KMS-11 (cell line): Measurements from ENCODE around the gene FAAP100.

ENCODE experiments used
- H2AFZ ChIP-seq: fragments of 200-600 bp; sonication (generic); 2 replicates; pipeline ENCODE4 v1.6.1; 2016; ENCODE audit warnings: antibody characterized with exemption, mixed run types, low read depth
- H3K27ac ChIP-seq: fragments of 200-600 bp; sonication (generic); 2 replicates; pipeline ENCODE4 v1.6.1; 2016; ENCODE audit warnings: mild to moderate bottlenecking, mixed run types
- H3K27me3 ChIP-seq: fragments of 200-600 bp; sonication (generic); 2 replicates; pipeline ENCODE4 v1.6.1; 2017; ENCODE audit warnings: mild to moderate bottlenecking, low read depth, mixed run types, moderate library complexity; ENCODE audit not compliant: insufficient read depth
- H3K36me3 ChIP-seq: fragments of 200-600 bp; sonication (generic); 2 replicates; pipeline ENCODE4 v1.6.1; 2017; ENCODE audit warnings: mild to moderate bottlenecking, mixed run types; ENCODE audit not compliant: insufficient read depth
- H3K4me1 ChIP-seq: fragments of 200-600 bp; sonication (generic); 2 replicates; pipeline ENCODE4 v1.6.1; 2016; ENCODE audit warnings: mild to moderate bottlenecking, low read depth, mixed run types; ENCODE audit not compliant: poor library complexity, severe bottlenecking
- H3K4me2 ChIP-seq: fragments of 200-600 bp; sonication (generic); 2 replicates; pipeline ENCODE4 v1.7.0; 2016; ENCODE audit warnings: mild to moderate bottlenecking, mixed run types
- H3K4me3 ChIP-seq: fragments of 200-600 bp; sonication (generic); IDR thresholded peaks from 2 replicates; pipeline ENCODE4 v1.6.1; 2017; ENCODE audit warnings: low read depth, low read length, mixed read lengths; ENCODE audit not compliant: insufficient read depth
- H3K79me2 ChIP-seq: fragments of 200-600 bp; sonication (generic); 2 replicates; pipeline ENCODE4 v1.6.1; 2016; ENCODE audit warnings: low read depth, mixed run types; ENCODE audit not compliant: insufficient read depth
- H3K9ac ChIP-seq: fragments of 200-600 bp; sonication (generic); 2 replicates; pipeline ENCODE4 v1.6.1; 2016; ENCODE audit warnings: mild to moderate bottlenecking, mixed run types
- H4K20me1 ChIP-seq: fragments of 200-600 bp; sonication (generic); 2 replicates; pipeline ENCODE4 v1.6.1; 2016; ENCODE audit warnings: mild to moderate bottlenecking, mixed run types; ENCODE audit not compliant: insufficient read depth
- TF ChIP-seq, protein P1 (sequence below): fragments of 200-600 bp; sonication (generic); conservative IDR thresholded peaks from 2 replicates; pipeline ENCODE4 v1.6.1; 2017; ENCODE audit warnings: low read depth, mild to moderate bottlenecking, antibody characterized with exemption, low read length, moderate library complexity, mixed read lengths

The FAAP100 gene

DNA sequence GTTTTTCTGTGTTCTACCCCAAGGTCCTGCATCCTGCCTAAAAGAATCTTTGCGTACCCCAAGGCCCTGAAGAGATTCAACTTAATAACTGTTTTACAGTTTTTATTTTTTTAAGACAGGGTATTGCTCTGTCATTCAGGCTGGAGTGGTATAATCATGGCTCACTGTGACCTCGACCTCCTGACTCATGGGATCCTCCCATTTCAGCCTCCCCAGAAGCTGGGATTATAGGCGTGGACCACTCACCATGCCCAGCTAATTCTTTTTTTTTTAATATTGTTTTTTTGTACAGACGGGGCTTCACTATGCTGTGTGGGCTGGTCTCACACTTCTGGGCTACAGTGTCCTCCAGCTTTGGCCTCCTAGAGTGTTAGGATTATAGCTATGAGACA is 9.3 kb upstream of the FAAP100 start:
- H3K27me3 ChIP-seq = no peaks in the 10 kb centered on the region
- no peaks in the 10 kb centered on the region for H4K20me1 ChIP-seq
- peaks cover 11% of the 10 kb centered on the region; the same call in 1 of the 2 replicates for H3K36me3 ChIP-seq
- no peak overlapping the region for H3K4me3 ChIP-seq
- H3K4me1 ChIP-seq = peaks cover 48% of the 10 kb centered on the region
- H3K9ac ChIP-seq = no peak overlapping the region
- no peak overlapping the region for H2AFZ ChIP-seq
- TF ChIP-seq, protein P1, sequence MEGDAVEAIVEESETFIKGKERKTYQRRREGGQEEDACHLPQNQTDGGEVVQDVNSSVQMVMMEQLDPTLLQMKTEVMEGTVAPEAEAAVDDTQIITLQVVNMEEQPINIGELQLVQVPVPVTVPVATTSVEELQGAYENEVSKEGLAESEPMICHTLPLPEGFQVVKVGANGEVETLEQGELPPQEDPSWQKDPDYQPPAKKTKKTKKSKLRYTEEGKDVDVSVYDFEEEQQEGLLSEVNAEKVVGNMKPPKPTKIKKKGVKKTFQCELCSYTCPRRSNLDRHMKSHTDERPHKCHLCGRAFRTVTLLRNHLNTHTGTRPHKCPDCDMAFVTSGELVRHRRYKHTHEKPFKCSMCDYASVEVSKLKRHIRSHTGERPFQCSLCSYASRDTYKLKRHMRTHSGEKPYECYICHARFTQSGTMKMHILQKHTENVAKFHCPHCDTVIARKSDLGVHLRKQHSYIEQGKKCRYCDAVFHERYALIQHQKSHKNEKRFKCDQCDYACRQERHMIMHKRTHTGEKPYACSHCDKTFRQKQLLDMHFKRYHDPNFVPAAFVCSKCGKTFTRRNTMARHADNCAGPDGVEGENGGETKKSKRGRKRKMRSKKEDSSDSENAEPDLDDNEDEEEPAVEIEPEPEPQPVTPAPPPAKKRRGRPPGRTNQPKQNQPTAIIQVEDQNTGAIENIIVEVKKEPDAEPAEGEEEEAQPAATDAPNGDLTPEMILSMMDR = no peak
- no peaks in the 10 kb centered on the region; the same call in 1 of the 2 replicates for H3K79me2 ChIP-seq
- no peak overlapping the region for H3K4me2 ChIP-seq
- H3K27ac ChIP-seq = no peak overlapping the region

DNA sequence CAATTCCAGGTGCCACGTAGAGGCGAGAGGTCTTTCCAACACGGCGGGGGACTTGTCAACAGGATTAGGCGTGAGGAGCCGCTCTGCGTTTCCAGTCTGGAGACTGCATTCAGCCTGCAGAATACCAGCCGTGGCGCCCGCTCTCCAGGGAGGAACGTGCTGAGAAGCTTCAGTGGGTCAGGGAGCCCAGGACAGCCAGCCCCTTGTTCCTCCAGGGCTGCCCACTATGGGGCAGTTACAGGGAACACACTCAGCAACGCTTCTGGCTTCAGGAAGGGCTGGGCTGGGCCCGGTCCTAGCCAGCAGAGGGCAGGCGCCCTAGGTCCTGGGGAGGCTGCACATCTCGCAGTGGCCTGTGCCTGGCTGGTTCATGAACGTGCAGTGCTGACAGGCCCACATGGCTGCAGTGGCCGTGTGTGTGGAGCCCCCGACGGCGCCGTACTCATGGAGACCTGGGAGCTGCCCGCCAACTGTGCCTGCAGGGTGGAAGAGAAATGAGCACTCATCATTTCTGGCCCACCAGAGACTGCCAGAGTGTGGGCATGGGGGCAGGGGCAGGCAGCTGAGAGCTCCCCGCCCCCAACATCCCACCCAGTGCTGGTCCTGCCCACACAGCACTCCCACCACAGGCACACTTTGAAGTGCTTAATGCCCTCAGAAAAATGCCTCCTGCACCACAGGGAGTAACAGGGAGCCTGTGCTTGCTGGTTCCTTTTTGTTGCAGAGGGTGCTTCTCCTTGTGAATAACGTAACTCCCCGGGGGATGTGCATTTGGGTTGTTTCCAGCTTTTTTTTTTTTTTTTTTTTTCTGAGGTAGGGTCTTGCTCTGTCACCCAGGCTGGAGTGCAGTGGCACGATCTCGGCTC is 7.0 kb upstream of the FAAP100 start:
- peaks cover 11% of the 10 kb centered on the region; the same call in 1 of the 2 replicates for H3K36me3 ChIP-seq
- H3K4me2 ChIP-seq = no peak overlapping the region
- no peak overlapping the region for H3K4me3 ChIP-seq
- no peaks in the 10 kb centered on the region for H4K20me1 ChIP-seq
- no peak overlapping the region for H2AFZ ChIP-seq
- TF ChIP-seq, protein P1 = no peak
- no peak overlapping the region for H3K27ac ChIP-seq
- H3K4me1 ChIP-seq = peaks cover 44% of the 10 kb centered on the region
- no peaks in the 10 kb centered on the region for H3K27me3 ChIP-seq
- H3K79me2 ChIP-seq = no peaks in the 10 kb centered on the region
- H3K9ac ChIP-seq = no peak overlapping the region

DNA sequence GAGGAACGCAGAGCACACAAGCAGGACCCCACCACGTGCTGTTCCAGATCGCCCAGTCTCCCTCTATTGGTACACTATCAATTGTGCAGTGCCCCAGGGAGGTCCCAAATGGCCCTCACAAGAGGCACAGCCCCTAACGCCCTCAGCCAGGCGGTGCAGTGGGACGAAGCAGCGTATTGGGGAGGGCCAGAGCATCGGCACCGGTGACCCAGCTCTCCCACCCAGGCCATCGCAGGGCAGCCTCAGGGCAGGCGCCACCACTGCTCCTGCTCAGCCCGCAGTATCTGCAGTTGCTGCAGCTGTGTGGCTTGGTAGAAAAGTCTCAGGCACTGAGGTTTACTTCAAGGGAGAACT is 5.9 kb upstream of the FAAP100 start:
- Histone ChIP-seq H3K79me2 (no peaks in the 10 kb centered on the region), H3K36me3 (peaks cover 11% of the 10 kb centered on the region; the same call in 1 of the 2 replicates), H3K4me1 (peaks cover 43% of the 10 kb centered on the region), H3K9ac (no peak overlapping the region), H3K4me2 (no peak overlapping the region), H3K27ac (no peak overlapping the region), H4K20me1 (no peaks in the 10 kb centered on the region), H3K27me3 (no peaks in the 10 kb centered on the region), H3K4me3 (no peak overlapping the region), H2AFZ (no peak overlapping the region)
- TF ChIP-seq, protein P1 = no peak

DNA sequence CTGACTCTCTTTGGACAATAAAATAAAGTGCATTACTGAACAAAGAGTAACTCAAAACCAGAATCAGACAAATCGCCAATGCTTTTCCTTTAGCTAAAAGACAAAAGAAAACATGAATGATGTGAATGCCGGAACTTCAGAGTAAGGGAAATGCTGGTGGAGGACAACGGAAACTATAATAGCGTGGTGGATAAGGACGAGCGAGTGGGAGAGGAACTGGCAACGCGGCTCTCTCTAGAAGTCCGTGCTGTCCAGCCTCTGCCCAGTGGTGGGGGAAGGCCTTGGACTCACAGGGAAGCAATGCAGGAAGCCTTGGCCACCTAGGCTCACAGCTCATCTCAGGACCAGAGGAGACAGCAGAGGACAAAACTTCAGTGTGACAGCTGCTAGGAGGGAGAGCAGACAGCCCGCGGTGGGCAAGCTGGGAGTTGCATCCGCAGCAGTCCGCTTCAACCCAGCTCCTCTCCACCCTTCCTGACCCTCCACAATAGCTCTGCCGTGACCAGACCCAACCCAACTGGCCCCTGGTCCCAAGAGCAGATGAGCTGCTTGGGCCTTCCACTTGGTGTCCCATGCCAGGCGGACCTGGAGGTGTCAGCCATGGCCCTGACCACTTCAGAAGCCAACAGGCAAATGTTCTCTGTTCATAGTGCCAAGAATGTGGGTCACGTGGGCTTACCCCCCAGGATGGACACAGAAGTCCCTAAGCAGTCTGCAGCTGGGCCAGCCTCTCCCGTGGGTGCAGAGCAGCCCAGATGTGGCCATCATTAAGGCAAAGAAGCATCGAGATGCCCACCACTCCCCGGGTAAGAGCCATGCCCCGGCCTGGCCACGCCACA is 5.3 kb upstream of the FAAP100 start:
- H2AFZ ChIP-seq = no peak overlapping the region
- no peak overlapping the region for H3K27ac ChIP-seq
- H3K36me3 ChIP-seq = peaks cover 11% of the 10 kb centered on the region; the same call in 1 of the 2 replicates
- no peaks in the 10 kb centered on the region for H3K27me3 ChIP-seq
- no peaks in the 10 kb centered on the region for H3K79me2 ChIP-seq
- peaks cover 37% of the 10 kb centered on the region for H3K4me1 ChIP-seq
- H3K4me3 ChIP-seq = no peak overlapping the region
- TF ChIP-seq, protein P1 = no peak
- no peak overlapping the region for H3K4me2 ChIP-seq
- no peak overlapping the region for H3K9ac ChIP-seq
- no peaks in the 10 kb centered on the region for H4K20me1 ChIP-seq
